ENCODE results near the gene NRIP2.

DNA sequence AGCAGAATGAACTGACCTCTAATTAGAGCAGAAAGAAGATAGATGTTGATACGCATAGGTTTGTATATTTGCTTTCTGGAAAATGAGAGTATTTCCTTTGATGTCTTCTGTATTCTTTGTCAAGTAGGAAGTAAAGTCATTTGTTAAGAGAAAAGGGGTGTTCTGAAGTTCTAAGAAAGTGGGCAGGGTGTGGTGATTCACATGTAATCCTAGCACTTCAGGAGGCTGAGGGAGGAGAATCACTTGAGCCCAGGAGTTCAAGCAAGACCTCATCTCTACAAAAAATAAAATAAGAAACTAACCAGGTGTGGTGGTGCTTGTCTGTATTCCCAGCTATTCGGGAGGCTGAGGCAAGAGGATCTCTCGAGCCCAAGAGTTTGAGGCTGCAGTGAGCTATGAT lies 45.0 kb upstream of the NRIP2 start:
- TF ChIP-seq, protein P1, sequence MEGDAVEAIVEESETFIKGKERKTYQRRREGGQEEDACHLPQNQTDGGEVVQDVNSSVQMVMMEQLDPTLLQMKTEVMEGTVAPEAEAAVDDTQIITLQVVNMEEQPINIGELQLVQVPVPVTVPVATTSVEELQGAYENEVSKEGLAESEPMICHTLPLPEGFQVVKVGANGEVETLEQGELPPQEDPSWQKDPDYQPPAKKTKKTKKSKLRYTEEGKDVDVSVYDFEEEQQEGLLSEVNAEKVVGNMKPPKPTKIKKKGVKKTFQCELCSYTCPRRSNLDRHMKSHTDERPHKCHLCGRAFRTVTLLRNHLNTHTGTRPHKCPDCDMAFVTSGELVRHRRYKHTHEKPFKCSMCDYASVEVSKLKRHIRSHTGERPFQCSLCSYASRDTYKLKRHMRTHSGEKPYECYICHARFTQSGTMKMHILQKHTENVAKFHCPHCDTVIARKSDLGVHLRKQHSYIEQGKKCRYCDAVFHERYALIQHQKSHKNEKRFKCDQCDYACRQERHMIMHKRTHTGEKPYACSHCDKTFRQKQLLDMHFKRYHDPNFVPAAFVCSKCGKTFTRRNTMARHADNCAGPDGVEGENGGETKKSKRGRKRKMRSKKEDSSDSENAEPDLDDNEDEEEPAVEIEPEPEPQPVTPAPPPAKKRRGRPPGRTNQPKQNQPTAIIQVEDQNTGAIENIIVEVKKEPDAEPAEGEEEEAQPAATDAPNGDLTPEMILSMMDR (IDR thresholded peaks at IDR 0.05; ENCODE audit: borderline replicate concordance, extremely low read depth, low read length, poor library complexity, severe bottlenecking): no peak
- TF ChIP-seq EZH2 (IDR thresholded peaks at IDR 0.05; ENCODE audit: borderline replicate concordance, low read depth, low read length, severe bottlenecking): no peak

All from DND-41 (cell line).